Skeletal muscle cell (primary cell): ENCODE measurements around the gene KREMEN1.
A peak's percentile ranks its signal among the peaks of the same experiment; 100 is the strongest.

Experiments used
- DNase-seq: peaks from one replicate; pipeline ENCODE4 v3.0.0-alpha.2; 2010; ENCODE audit warnings: low read depth
- H3K4me3 ChIP-seq: 2 replicates; pipeline ENCODE4 v1.5.1; 2011; ENCODE audit warnings: low read depth, mild to moderate bottlenecking, control low read depth, low read length, moderate library complexity

The KREMEN1 gene

DNA sequence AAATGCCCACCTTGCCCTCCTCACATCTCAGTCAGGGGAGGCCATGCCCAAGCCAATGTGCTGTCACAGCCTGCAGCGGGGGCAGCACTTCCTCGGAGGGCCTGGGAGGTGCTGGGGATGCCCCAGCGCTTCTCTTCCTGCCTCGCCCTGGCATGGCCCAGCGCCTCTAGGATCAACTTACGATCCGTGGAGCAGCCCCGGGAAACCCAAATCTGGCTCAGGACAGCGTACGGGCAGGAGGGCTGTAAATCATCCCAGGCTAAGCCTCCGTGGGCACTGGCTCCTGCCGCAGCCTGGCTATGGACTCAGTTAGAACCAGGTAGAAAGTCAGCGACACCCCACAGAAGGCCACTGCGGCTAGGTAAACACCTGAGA, 71.9 kb downstream of the KREMEN1 start:
- no peak overlapping the region for H3K4me3 ChIP-seq
- DNase-seq, result no peak

DNA sequence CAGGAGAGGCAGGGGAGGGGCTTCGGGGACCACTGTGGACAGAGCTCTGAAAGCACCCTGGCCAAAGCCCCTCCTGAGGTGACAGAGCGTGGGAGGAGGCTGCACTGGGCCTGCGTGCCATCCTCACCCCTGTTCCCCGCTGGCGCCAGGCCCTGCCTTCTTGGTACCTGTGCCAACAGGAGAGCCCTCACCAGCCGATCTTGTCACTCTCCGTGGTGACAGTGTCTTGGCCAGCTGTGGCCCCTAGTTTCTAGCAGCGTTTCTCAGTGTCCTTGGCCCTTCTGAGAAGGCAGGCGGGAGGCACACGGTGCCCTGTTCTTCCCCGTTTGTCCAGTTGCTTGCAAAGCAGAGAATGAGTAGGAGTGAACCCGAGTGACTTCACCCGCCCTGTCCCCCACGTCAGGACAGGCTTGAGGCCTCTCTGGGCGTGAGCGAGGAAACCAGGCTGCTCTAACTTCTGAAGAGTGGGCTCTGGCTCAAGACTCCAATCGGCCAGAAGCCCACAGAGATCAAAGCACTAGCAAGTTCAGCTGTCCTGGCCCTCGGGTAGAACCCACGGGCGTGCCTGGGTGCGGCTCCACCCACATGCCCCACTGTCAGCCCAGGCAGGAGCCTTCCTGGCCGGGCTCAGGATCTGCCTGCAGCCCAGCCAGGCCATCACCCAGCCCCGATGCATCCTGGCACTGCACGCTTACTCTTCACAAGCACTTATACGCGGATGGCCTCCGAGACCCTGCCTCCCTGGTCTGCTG, 72.7 kb downstream of the KREMEN1 start:
- DNase-seq, result no peak
- H3K4me3 ChIP-seq, result no peak overlapping the region

DNA sequence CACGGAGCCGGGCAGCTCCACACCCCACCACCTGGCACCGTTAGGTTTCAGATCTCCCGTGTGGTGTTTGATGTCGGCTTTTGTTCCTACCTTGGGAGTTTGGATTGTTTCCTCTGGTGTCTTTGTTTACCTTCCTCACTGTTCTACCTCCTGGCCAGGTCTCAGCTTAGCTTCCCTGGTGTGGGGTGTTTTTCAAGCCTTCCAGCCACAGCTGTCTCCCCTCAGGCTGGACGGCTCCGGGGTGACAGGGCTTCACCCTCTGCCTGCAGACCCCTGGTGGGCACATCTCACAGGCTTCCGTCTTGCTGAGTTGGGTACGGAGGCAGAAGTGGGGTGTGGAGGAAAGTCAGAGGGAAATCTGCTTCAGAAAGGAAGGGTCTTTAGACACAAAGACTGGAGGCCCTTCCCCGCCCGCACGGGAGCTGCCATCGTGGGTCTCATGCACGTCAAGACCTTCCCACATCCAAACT, 73.3 kb downstream of the KREMEN1 start:
- no peak for DNase-seq
- H3K4me3 ChIP-seq, result no peak overlapping the region

DNA sequence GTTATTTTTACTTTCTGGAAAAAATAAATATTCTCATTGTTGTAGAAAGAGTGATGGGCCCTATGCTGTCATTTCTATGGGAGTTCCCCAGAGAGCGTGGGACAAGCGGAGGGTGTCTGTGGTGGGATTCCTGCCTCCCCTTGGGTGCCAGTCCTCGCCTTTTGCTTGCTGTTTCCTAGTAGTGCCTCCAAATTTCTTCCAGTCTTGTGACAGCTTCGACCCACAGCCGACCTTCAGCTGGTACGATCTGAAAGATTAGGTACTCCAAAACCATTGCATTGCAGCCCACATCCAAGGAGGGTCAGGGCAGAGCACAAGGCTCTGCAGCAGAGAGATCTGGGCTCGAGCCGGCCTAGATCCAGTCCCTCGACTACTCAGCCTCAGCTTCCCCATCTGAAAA, 73.9 kb downstream of the KREMEN1 start:
- DNase-seq, result no peak
- no peak overlapping the region for H3K4me3 ChIP-seq

DNA sequence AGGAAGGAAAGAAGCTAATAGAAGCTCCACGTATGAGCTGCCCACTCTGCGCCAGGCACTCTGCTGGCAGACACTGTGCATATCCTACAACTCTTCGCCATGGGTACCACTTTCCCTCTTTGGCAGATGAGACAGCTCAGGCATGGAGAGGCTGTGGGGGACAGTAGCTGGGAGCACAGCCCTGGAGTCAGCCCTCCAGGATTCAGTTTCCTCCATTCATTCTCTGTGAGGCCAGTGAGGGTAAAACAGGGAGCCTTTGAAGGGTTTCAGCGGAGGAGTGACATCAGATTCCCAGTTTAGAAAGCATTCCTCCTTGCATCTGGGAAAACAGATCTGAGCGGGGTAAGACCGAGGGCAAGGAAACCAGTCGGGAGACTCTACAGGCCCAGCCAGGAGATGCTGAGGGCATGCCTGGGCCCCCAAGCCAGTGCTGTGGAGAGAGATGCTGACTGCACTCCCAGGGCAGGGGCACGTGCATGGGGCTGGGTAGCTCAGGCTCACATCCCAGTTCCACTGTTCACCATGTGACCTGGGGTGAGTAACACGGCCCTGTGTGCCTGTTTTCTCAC, 74.6 kb downstream of the KREMEN1 start:
- H3K4me3 ChIP-seq, result no peak overlapping the region
- no peak for DNase-seq

DNA sequence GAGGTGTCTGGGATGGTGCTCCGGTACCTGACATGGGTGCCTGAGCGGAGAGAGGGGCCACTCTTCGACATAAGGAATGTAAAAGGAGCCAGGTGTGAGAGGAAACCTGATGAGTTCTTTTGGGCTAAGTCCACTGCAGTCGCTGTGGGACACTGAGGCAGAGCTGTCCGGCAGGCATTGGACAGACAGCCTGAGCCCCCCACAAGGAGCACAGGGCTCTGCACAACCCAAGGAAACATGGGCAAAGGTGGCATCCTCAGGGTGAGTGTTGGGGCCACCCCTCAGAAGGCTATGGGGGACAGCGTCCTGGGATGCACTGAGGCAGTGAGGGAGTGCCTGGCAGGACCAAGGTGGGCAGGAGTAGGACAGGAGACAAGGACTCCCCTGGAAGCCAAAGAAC, 75.2 kb downstream of the KREMEN1 start:
- H3K4me3 ChIP-seq, result no peak overlapping the region
- DNase-seq, result no peak

DNA sequence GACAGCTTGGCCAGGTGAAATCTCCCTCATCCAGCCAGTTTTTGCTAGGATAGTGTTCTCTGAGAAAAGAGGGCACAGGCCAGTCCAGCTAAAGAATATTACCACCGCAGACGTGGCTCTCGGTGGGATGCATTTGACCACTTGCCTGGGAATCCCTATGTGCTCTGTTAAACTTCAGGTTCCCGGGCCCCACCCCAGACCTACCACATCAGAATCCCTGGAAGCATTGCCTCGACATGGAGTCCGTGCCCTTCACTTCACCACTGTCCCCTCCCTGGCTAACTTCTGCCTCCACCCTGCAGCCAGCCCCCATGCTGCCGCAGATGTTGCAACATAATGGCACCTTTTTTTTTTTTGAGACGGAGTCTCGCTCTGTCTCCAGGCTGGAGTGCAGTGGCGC, 76.0 kb downstream of the KREMEN1 start:
- no peak for DNase-seq
- H3K4me3 ChIP-seq, result no peak overlapping the region

DNA sequence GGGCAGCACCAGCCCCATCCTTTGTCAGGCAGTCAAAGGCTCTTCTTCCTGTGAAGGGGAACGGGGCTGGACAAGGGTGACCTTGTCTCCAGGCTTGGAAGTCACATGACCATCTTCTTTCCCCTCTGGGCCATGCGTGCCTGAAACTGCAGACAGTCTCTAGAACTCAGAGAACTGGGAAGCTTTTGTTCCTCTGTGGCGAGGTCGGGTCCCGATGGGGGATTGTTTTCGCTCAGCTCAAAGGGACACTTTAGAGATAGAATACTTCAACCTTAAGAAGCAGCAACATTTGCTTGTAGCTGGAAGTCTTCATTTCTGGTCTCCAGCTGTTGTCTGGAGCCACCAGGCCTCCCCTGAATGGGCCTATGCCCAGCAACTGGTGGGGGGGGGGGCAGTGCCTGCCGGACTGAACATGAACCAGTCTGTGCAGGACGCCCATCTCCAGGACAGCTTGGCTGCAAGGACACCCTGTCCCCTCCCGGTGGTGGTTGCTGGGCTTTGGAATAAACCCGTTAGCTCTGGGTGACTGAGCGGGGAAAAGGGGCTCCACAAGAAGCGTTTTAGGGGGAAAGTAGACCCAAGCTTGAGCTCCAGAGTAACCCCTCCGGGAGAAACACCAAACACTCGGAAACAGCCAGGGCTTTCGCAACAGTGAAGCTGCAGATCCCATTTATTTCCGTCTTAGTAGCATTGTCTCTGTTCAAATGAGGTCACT, 77.2 kb downstream of the KREMEN1 start:
- no peak overlapping the region for H3K4me3 ChIP-seq
- no peak for DNase-seq

DNA sequence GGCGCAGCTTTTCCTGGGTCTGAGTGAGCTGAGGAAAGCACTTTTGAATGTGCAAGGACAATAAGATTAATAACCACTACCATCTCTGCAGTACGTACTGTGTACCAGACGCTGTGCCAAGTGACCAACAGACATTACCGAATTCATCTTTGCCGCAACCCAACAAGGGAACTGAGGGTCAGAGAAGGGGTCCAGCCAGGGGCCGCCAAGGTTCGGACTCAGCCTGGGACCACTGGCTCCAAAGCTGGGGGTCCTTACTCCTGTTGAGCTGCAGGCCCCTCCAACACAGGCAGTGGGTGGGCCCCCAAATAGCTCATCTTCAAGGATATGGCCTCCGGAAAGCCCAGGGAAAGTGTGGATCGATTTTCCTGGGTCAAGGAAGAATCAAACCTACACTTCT, 77.9 kb downstream of the KREMEN1 start:
- no peak overlapping the region for H3K4me3 ChIP-seq
- no peak for DNase-seq

DNA sequence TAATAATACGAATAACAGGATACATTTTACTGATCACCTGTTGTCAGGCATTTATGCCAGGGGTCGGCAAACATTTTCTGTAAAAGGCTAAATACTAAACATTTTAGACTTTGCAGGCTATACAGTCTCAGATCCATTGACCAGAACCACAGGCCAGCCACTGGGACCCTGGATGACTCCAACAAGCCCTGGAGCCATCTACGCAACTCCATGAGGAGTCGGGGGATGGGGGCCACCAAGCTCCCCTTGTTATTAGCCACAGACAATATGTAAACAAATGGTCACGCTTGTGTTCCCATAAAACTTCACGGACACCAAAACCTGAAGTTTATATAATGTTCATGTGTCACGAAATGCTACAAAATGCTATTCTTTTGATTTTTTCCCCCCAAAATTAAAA, 78.5 kb downstream of the KREMEN1 start:
- no peak for DNase-seq
- H3K4me3 ChIP-seq, result no peak overlapping the region

DNA sequence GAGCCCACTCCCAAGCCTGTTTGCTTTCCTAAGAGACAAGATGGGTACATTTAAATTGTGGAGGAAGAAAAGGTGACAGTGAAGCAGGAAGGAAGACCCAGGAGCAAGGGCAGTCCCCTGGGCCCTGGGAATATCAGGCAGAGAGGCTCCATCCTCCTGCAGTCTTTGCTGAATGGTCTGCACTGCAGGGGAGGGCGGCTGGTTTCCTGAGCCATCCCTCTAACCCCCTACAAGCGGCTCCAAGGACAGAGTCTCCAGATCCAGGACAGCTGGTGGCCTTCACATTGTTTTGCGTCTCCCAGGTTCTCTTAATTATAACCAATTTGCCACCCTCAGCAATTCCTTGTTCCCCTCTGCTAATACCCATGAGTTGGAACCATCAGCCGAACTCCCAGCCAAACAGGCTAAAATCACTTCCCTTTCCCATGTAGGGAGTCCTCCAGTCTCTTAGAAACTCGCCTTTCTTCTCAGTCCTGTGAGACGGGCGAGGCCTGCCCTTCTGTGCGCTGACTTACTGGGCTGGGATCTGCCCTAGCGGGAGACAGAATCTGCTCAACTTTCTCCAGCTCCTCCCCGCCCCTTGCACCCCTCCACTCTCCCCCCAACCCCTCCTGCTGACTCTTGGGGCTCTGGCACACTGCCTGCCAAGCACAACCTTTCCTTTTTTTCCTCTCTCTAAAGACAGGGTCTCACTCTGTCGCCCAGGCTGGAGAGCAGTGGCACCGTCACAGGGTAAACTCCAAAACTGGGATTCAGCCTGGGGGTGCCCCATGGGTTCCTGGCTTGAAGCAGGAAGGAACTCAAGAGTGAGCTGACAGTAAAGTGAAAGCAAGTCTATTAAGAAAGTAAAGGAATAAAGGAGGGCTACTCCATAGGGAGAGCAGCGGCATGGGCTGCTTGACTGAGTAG, 79.5 kb downstream of the KREMEN1 start:
- no peak for DNase-seq
- H3K4me3 ChIP-seq, result no peak overlapping the region

DNA sequence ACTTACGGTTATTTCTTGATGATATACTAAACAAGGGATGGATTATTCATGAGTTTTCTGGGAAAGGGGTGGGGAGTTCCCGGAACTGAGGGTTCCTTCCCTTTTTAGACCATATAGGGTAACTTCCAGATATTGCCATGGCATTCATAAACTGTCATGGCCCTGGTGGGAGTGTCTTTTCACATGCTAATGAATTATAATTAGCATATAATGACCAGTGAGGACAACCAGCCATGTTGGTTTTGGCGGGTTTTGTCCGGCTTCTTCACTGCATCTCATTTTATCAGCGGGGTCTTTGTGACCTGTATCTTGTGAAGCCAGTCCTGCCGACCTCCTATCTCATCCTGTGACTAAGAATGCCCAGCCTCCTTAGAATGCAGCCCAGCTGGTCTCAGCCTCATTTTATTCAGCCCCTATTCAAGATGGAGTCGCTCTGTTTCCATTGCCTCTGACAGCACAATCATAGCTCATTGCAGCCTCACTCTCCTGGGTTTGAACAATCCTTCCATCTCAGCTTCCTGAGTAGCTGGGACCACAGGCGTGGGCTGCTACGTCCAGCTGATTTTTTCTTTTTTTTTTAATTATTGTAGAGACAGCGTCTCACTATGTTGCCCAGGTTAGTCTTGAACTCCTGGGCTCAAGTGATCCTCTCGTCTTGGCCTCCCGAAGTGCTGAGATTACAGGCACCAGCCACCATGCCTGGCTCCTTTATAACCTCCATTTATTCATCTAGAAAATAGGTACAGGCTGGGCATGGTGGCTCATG, 80.3 kb downstream of the KREMEN1 start:
- no peak overlapping the region for H3K4me3 ChIP-seq
- DNase-seq, result no peak

DNA sequence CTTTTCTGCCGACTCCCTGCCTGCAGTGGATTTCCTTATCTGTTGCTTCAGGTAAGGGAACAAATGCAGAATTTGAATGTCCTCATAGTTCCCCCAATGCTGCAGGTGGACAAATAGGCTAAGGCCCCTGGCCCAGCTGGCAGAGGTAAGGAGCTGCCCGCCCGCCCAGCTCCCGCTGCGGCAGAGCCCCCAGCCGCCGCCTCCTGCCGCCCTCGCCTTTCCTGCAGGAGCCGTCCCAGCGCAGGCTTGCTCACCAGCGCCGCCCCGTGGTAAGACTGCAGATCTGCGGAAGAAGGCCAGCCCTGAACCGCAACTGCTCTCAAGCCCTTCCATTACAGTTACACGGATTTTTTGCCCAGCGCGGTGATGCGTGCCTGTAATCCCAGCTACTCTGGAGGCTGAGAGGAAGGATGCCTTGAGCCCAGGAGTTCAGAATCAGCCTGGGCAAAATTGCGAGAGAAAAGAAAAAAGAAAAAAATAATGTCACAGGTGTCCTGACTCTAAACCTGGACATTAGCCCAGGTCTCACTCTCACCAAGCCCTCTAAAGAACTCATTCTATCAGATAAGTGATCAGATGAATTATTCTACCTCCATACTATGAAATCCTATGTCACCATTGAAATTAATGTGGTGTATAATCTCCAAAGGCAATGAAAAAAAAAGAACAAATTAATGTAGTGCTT, 81.7 kb downstream of the KREMEN1 start:
- DNase-seq, result no peak

DNA sequence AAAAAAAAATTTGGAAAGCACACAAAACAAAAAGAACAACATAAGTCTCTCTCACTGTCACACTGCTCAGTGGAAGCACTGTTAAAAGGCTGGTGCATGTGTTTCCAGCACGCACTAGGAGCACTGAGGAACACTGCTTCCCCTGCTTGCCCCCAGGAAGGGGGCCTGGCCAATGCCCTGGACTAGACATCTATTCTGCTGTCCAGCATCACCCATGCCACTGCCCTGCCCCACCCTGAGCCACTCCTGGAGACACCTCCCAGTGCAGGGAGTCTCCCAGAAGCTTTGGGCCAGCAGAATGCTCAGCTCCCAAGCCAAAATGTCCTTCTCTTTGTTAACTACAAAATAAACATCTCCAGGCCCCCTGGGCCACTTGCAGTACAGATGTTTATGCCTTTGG, 83.1 kb downstream of the KREMEN1 start:
- H3K4me3 ChIP-seq, result no peak overlapping the region
- DNase-seq, result no peak

More for the DNA sequence above, 81.7 kb downstream of the KREMEN1 start:
- H3K4me3 ChIP-seq, result peak overlapping the region; percentile 22

DNA sequence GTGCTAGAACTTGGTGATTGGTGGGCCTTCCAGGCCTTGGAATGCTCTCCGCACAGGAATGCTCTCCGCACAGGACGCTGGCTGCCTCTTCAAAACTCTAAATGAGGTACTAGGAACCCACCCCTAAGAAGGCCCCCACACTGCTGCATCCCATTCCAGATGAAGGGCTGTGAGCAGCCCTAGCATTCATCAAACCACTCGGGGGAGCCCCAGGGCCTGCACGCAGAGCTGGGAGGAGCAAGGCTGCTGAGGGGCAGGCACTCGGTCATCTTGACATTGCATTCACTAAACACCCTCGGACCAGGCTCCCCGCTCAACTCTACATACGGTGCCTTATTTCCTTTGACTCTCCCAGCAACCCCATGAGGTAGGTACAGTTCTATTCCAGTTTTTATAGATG, 83.7 kb downstream of the KREMEN1 start:
- DNase-seq, result no peak
- H3K4me3 ChIP-seq, result no peak overlapping the region

DNA sequence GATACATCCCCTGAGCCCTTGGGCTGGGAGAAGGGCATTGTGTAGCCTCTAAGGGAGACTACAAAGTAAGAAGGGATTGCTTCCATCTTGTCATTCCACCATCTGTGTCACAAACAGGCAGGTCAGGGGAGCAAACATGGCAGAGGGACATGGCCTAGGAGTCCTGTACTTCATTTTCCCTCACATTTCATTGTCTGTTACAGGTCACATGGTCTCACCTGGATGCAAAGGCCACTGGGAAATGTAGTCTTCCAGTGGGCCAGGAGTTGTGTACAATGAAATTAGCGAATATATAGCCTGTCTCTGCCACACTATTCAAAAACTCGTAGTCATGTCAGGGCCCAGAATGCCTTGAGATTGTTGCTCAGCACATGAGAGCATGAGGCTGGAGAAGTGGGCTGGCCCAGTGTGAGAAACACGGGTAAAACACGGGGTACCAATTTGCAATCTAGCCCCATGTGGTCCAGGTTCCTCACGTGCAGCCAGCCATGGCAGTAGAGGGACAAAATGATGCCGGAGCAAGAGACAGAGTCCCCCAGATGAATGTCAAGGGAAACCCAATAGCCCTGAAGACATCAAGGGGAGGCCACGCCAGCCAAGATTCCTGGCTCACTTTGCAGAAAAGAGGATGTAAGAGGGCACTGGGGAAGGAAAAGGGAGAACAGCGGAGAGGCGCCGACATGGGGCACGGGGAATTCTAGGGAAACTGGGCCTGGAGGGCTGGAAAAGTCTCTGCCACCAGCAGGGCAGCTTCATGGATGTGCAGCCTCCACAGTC, 85.1 kb downstream of the KREMEN1 start:
- no peak overlapping the region for H3K4me3 ChIP-seq
- no peak for DNase-seq

DNA sequence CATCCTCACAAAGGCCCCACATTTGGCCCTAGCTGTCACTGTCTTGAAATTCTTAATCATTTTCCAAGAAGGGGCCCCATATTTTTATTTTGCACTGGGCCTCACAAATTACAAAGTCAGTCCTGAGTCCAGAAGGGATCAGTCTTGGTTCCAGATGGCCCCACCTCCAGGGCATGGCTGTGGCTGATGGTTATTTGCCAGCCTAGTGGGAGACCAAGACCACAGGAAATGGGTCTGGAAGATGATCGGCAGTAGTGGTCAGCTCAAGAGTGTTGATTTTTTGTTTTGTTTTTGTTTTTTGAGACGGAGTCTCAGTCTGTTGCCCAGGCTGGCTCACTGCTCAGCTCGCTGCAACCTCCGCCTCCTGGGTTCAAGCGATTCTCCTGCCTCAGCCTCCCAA, 85.7 kb downstream of the KREMEN1 start:
- no peak overlapping the region for H3K4me3 ChIP-seq
- DNase-seq, result no peak

DNA sequence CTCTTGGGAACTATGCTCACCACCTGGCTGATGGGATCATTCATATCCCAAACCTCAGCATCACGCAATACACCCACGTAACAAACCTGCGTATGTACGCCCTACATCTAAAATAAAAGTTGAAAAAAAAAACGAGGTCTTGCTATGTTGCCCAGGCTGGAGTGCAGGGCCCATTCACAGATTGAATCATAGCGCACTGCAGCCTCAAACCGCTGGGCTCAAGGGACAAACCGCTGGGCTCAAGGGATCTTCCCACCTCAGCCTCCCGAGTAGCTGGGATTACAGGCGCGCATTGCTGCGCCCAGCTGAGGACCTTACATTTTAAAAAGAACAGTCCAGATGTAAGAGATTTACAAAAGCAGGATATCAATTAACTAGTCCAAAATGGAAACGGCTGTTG, 91.0 kb downstream of the KREMEN1 start:
- DNase-seq, result no peak
- H3K4me3 ChIP-seq, result no peak overlapping the region
